H9 (cell line): ENCODE data around the gene TSNAX. TPM values are rescaled to one million over a fixed set of nuclear protein-coding genes. Genes with fewer than 3 reads are reported as not detected.

ENCODE experiments used
- DNase-seq: peaks from one replicate; pipeline ENCODE4 v3.0.0-alpha.2; 2017
- H2AFZ ChIP-seq: one replicate; pipeline ENCODE4 v1.6.1; 2013; ENCODE audit warnings: mild to moderate bottlenecking, low read length, control low read depth, moderate library complexity
- H2AK5ac ChIP-seq: 2 replicates; pipeline ENCODE4 v1.6.1; 2013; ENCODE audit warnings: low read length, control low read depth, mixed read lengths; ENCODE audit not compliant: insufficient read length
- H2BK120ac ChIP-seq: one replicate; pipeline ENCODE4 v1.6.1; 2013; ENCODE audit warnings: low read depth, mild to moderate bottlenecking, low read length, control low read depth, inconsistent platforms; ENCODE audit not compliant: poor library complexity, severe bottlenecking
- H2BK12ac ChIP-seq: 2 replicates; pipeline ENCODE4 v1.6.1; 2013; ENCODE audit warnings: low read length, control low read depth, mixed read lengths, low read depth; ENCODE audit not compliant: insufficient read length
- H2BK15ac ChIP-seq: 2 replicates; pipeline ENCODE4 v1.6.1; 2013; ENCODE audit warnings: low read depth, low read length, control low read depth
- H2BK20ac ChIP-seq: one replicate; pipeline ENCODE4 v1.6.1; 2013; ENCODE audit warnings: low read depth, mild to moderate bottlenecking, low read length, control low read depth, inconsistent platforms; ENCODE audit not compliant: poor library complexity, severe bottlenecking
- H2BK5ac ChIP-seq: 2 replicates; pipeline ENCODE4 v1.6.1; 2013; ENCODE audit warnings: low read length, control low read depth, mixed read lengths; ENCODE audit not compliant: insufficient read length
- H3K14ac ChIP-seq: 2 replicates; pipeline ENCODE4 v1.6.1; 2013; ENCODE audit warnings: low read length, control low read depth; ENCODE audit not compliant: insufficient read depth
- H3K18ac ChIP-seq: 2 replicates; pipeline ENCODE4 v1.6.1; 2013; ENCODE audit warnings: low read depth, mild to moderate bottlenecking, mixed read lengths, low read length, control low read depth; ENCODE audit not compliant: insufficient read length
- H3K23ac ChIP-seq: 2 replicates; pipeline ENCODE4 v1.6.1; 2013; ENCODE audit warnings: low read length, control low read depth, mixed read lengths, low read depth; ENCODE audit not compliant: insufficient read length
- H3K23me2 ChIP-seq: 2 replicates; pipeline ENCODE4 v1.6.1; 2013; ENCODE audit warnings: low read depth, mild to moderate bottlenecking, mixed read lengths, low read length, control low read depth; ENCODE audit not compliant: insufficient read length, poor library complexity, severe bottlenecking
- H3K27ac ChIP-seq: 2 replicates; pipeline ENCODE4 v1.5.1; 2013; ENCODE audit warnings: low read length, control low read depth, mixed read lengths, low read depth; ENCODE audit not compliant: insufficient read length
- H3K27me3 ChIP-seq: 2 replicates; pipeline ENCODE4 v1.6.1; 2013; ENCODE audit warnings: low read length, control low read depth, inconsistent platforms; ENCODE audit not compliant: insufficient read depth
- H3K4ac ChIP-seq: 2 replicates; pipeline ENCODE4 v1.6.1; 2013; ENCODE audit warnings: low read depth, mild to moderate bottlenecking, control low read depth, inconsistent platforms, low read length, moderate library complexity
- H3K4me1 ChIP-seq: 2 replicates; pipeline ENCODE4 v1.6.1; 2013; ENCODE audit warnings: low read length, control low read depth, inconsistent platforms; ENCODE audit not compliant: insufficient read depth
- H3K4me2 ChIP-seq: 2 replicates; pipeline ENCODE4 v1.6.1; 2013; ENCODE audit warnings: low read length, control low read depth, mixed read lengths; ENCODE audit not compliant: insufficient read length, insufficient read depth
- H3K56ac ChIP-seq: 2 replicates; pipeline ENCODE4 v1.6.1; 2013; ENCODE audit warnings: low read depth, mild to moderate bottlenecking, mixed read lengths, low read length, control low read depth; ENCODE audit not compliant: insufficient read length
- H3K79me1 ChIP-seq: 2 replicates; pipeline ENCODE4 v1.6.1; 2013; ENCODE audit warnings: low read depth, mild to moderate bottlenecking, moderate library complexity, low read length, control low read depth, inconsistent platforms; ENCODE audit not compliant: insufficient read depth, poor library complexity, severe bottlenecking
- H3K79me2 ChIP-seq: 2 replicates; pipeline ENCODE4 v1.6.1; 2013; ENCODE audit warnings: low read length, control low read depth, inconsistent platforms; ENCODE audit not compliant: insufficient read depth
- H3K9ac ChIP-seq: 2 replicates; pipeline ENCODE4 v1.6.1; 2013; ENCODE audit warnings: low read length, control low read depth, mixed read lengths; ENCODE audit not compliant: insufficient read length; ENCODE audit errors: extremely low read depth
- H3K9me3 ChIP-seq: one replicate; pipeline ENCODE4 v1.6.1; 2013; ENCODE audit warnings: low read depth, low read length, inconsistent platforms; ENCODE audit not compliant: control insufficient read depth
- H3T11ph ChIP-seq: one replicate; pipeline ENCODE4 v1.6.1; 2013; ENCODE audit warnings: mild to moderate bottlenecking, low read length, control low read depth, inconsistent platforms
- H4K20me1 ChIP-seq: one replicate; pipeline ENCODE4 v1.6.1; 2013; ENCODE audit not compliant: control insufficient read depth, insufficient read length, insufficient read depth
- H4K5ac ChIP-seq: 2 replicates; pipeline ENCODE4 v1.6.1; 2013; ENCODE audit warnings: low read depth, mild to moderate bottlenecking, mixed read lengths, low read length, control low read depth; ENCODE audit not compliant: insufficient read length
- H4K8ac ChIP-seq: replicated peaks from 2 replicates; pipeline ENCODE4 v1.6.1; 2013; ENCODE audit warnings: low read length, control low read depth, mixed read lengths, low read depth; ENCODE audit not compliant: insufficient read length
- H4K91ac ChIP-seq: 2 replicates; pipeline ENCODE4 v1.6.1; 2013; ENCODE audit warnings: low read depth, mild to moderate bottlenecking, moderate library complexity, mixed read lengths, low read length, control low read depth; ENCODE audit not compliant: insufficient read length
- H3K27ac Mint-ChIP-seq, 3 experiments: 2 replicates in 2 of 3; 3 replicates in 1 of 3; pipeline ENCODE4 v1.8.0; 2020 to 2021; ENCODE audit warnings: mixed read lengths in 3 of 3, mild to moderate bottlenecking in 1 of 3, moderate library complexity in 1 of 3
- H3K27me3 Mint-ChIP-seq: 2 replicates; pipeline ENCODE4 v1.8.0; 2021; ENCODE audit warnings: low read depth, mild to moderate bottlenecking, moderate library complexity, mixed read lengths
- H3K36me3 Mint-ChIP-seq, 3 experiments: 2 replicates in 2 of 3; 3 replicates in 1 of 3; pipeline ENCODE4 v1.8.0; 2020 to 2021; ENCODE audit warnings: low read depth in 3 of 3, mixed read lengths in 3 of 3; ENCODE audit not compliant: insufficient read depth in 1 of 3
- H3K4me1 Mint-ChIP-seq, 2 experiments: 2 replicates each; pipeline ENCODE4 v1.8.0; 2020; ENCODE audit warnings: mixed read lengths in 2 of 2
- H3K4me3 Mint-ChIP-seq, 2 experiments: 2 replicates in 1 of 2; 3 replicates in 1 of 2; pipeline ENCODE4 v1.8.0; 2020 to 2021; ENCODE audit warnings: mild to moderate bottlenecking in 2 of 2, mixed read lengths in 2 of 2, moderate library complexity in 1 of 2
- H3K9me3 Mint-ChIP-seq, 2 experiments: 2 replicates in 1 of 2; 3 replicates in 1 of 2; pipeline ENCODE4 v1.8.0; 2020; ENCODE audit warnings: mild to moderate bottlenecking in 2 of 2, mixed read lengths in 2 of 2, moderate library complexity in 1 of 2
- CTCF ChIP-seq: fragments of 200-600 bp; sonication (generic); conservative IDR thresholded peaks from 3 replicates; pipeline ENCODE4 v1.8.0; 2021; ENCODE audit warnings: antibody characterized with exemption, mild to moderate bottlenecking
- WGBS: extraction: QIAGEN DNeasy Blood & Tissue Kit; methylation state at CpG from one replicate; pipeline ENCODE4 v1.1.7; 2013; ENCODE audit warnings: missing lambda C conversion rate, low lambda C conversion rate, mixed read lengths; ENCODE audit not compliant: insufficient read length; ENCODE audit errors: extremely low coverage; 5-methylcytosine and 5-hydroxymethylcytosine counted together
- total RNA-seq: library from RNA; stranded (reverse); gene quantifications from 2 replicates; pipeline ENCODE4 v1.2.1, GENCODE V29; 2021

TSNAX gene
- total RNA-seq, 1 experiment from 2014 or later = 39.9 TPM

- H3K4me1 Mint-ChIP-seq = peaks cover 14 to 16% of the 10 kb centered on the region in 2 experiments
- H3K27me3 Mint-ChIP-seq = no peaks in the 10 kb centered on the region
- Histone ChIP-seq H4K8ac (no peak overlapping the region), H4K91ac (no peak overlapping the region), H3K56ac (no peak overlapping the region), H3T11ph (no peak overlapping the region), H3K4me1 (no peaks in the 10 kb centered on the region), H4K20me1 (no peaks in the 10 kb centered on the region), H2BK120ac (no peak overlapping the region), H2BK5ac (no peak overlapping the region), H3K14ac (no peak overlapping the region), H3K23me2 (no peaks in the 10 kb centered on the region), H3K4ac (no peak overlapping the region), H3K9ac (no peak overlapping the region), H3K79me1 (no peaks in the 10 kb centered on the region), H2BK12ac (no peak overlapping the region), H3K18ac (no peak overlapping the region), H2AFZ (no peak overlapping the region), H2BK15ac (no peak overlapping the region), H3K9me3 (no peaks in the 10 kb centered on the region), H3K27me3 (no peaks in the 10 kb centered on the region), H2AK5ac (no peak overlapping the region), H3K4me2 (no peak overlapping the region), H2BK20ac (no peak overlapping the region), H3K79me2 (no peaks in the 10 kb centered on the region), H3K27ac (no peak overlapping the region), H3K23ac (no peak overlapping the region), H4K5ac (no peak overlapping the region)
- no peak for DNase-seq
- H3K9me3 Mint-ChIP-seq = no peaks in the 10 kb centered on the region
- TF ChIP-seq CTCF = no peak
- H3K27ac Mint-ChIP-seq = no peak overlapping the region
- no peak overlapping the region for H3K4me3 Mint-ChIP-seq
- WGBS = no CpG with 5 or more reads among the region's 4 CpGs
- H3K36me3 Mint-ChIP-seq = no peaks in the 10 kb centered on the region; a peak in 1 of 7 replicates
These were observed 66.3 kb downstream of the TSNAX start for GRCh38 chr1:231594749-231595148.
